GM18499 (cell line): Measurements from ENCODE around the gene PRODH2.

Source experiments
- ATAC-seq: cut with Tn5 transposase; IDR thresholded peaks from one replicate; pipeline ENCODE4 v1.9.1; 2021; ENCODE audit warnings: moderate number of reproducible peaks; ENCODE audit not compliant: insufficient read depth, unreplicated experiment

PRODH2 gene

GRCh38 chr19:35766571-35767104, 46.0 kb downstream of the PRODH2 start:
- no peak for ATAC-seq

- ATAC-seq, result no peak
These were observed 48.0 kb downstream of the PRODH2 start for GRCh38 chr19:35764432-35765315.

GRCh38 chr19:35760711-35761349, 51.8 kb downstream of the PRODH2 start:
- ATAC-seq, result no peak

- no peak for ATAC-seq
These were observed 52.9 kb downstream of the PRODH2 start for GRCh38 chr19:35759697-35760096.

GRCh38 chr19:35757749-35758608, 54.7 kb downstream of the PRODH2 start, which contains the start of gene PROSER3:
Gene PROSER3, plus strand, starts transcription at chr19:35758176. Its CDS starts 40 bp downstream, at chr19:35758216.
- peak; percentile 93 for ATAC-seq

GRCh38 chr19:35757231-35757748, 55.4 kb downstream of the PRODH2 start:
- no peak for ATAC-seq

GRCh38 chr19:35756377-35757230, 56.0 kb downstream of the PRODH2 start, which contains the start of gene HSPB6:
Gene HSPB6, minus strand, starts transcription at chr19:35757029. Its CDS starts 21 bp downstream, at chr19:35757008.
- no peak for ATAC-seq

GRCh38 chr19:35755550-35756376, 56.9 kb downstream of the PRODH2 start:
- no peak for ATAC-seq

- no peak for ATAC-seq
These were observed 57.5 kb downstream of the PRODH2 start for GRCh38 chr19:35755131-35755549.

GRCh38 chr19:35754370-35755130, 58.1 kb downstream of the PRODH2 start:
- no peak for ATAC-seq

- no peak for ATAC-seq
These were observed 58.8 kb downstream of the PRODH2 start for GRCh38 chr19:35753634-35754369.

- no peak for ATAC-seq
These were observed 59.8 kb downstream of the PRODH2 start for GRCh38 chr19:35752746-35753350.

- ATAC-seq, result no peak
These were observed 60.6 kb downstream of the PRODH2 start for GRCh38 chr19:35751839-35752745.

- no peak for ATAC-seq
These were observed 62.5 kb downstream of the PRODH2 start for GRCh38 chr19:35750167-35750566.
